ENCODE data around the gene SARDH. TPM values are rescaled to one million over a fixed set of nuclear protein-coding genes. Genes with fewer than 3 reads are reported as not detected.
"Not testable (repeated sequence)": the region's sequence is repeated elsewhere in the genome, so short reads cannot be mapped to it uniquely, and the experiment has no call there.

Gene SARDH
- total RNA-seq, 1 experiment from 2014 or later, result 0.66 TPM

- no peak for DNase-seq
- Histone ChIP-seq H3K4me3 (no peak overlapping the region), H3K9me3 (peaks cover 12% of the 10 kb centered on the region), H3K27me3 (no peaks in the 10 kb centered on the region), H3K36me3 (peaks cover 57% of the 10 kb centered on the region)
Observed at GRCh38 chr9:133767625-133768024, 29.5 kb upstream of the SARDH start.

GRCh38 chr9:133767008-133767407 is 28.9 kb upstream of the SARDH start:
- DNase-seq, result no peak
- Histone ChIP-seq H3K36me3 (peaks cover 57% of the 10 kb centered on the region), H3K9me3 (peaks cover 12% of the 10 kb centered on the region), H3K27me3 (no peaks in the 10 kb centered on the region), H3K4me3 (no peak overlapping the region)

GRCh38 chr9:133766234-133766633 is 28.1 kb upstream of the SARDH start:
- H3K36me3 ChIP-seq, result peaks cover 57% of the 10 kb centered on the region
- not testable (repeated sequence) for DNase-seq, H3K4me3 ChIP-seq, H3K27me3 ChIP-seq
- peaks cover 12% of the 10 kb centered on the region for H3K9me3 ChIP-seq

DNA sequence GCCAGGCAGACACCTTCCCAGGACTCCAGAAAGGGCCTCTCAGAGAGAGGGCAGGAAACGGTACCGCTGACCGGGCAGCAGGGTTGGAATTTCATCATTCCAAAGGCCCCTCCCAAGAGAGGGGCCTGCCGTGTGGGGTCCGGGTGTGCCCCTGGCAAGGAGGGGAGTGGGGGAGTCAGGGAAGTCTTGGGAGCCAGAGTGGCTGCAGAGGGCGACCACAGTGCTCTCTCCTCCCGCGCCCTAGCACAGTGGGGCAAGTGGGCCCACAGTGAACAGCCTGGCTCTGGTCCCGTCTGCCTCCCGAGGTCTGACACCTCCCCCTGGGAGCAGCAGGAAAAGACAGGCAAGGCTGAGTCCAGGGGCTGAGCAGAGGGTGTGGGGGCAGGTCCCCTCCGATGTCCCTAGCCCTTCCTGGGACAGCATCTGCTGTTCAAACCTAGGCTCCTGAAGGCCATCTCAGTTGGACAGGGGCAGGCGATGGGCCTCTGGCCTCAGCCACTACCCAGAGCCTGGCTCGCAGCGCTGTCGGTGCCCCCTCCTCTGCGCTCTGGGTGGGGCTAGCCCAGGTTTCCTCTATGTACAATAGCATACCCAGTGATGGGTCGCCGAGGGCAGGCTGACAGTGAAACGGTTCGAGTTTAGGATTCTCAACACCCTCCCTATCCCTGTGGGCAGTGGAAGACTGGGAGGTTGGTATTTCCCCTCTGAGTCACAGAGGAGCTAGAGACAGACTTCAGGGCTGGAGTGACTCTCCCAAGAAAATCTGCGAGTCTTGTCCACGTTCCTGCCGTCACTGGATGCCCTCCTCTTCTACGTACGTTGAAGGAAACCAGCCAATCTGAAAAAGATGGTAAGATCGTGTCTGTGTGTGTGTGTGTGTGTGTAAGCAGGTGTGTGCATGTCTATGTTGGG is 25.4 kb upstream of the SARDH start:
- peaks cover 12% of the 10 kb centered on the region for H3K9me3 ChIP-seq
- H3K27me3 ChIP-seq, result no peaks in the 10 kb centered on the region
- H3K4me3 ChIP-seq, result no peak overlapping the region
- DNase-seq, result no peak
- H3K36me3 ChIP-seq, result peaks cover 39% of the 10 kb centered on the region

DNA sequence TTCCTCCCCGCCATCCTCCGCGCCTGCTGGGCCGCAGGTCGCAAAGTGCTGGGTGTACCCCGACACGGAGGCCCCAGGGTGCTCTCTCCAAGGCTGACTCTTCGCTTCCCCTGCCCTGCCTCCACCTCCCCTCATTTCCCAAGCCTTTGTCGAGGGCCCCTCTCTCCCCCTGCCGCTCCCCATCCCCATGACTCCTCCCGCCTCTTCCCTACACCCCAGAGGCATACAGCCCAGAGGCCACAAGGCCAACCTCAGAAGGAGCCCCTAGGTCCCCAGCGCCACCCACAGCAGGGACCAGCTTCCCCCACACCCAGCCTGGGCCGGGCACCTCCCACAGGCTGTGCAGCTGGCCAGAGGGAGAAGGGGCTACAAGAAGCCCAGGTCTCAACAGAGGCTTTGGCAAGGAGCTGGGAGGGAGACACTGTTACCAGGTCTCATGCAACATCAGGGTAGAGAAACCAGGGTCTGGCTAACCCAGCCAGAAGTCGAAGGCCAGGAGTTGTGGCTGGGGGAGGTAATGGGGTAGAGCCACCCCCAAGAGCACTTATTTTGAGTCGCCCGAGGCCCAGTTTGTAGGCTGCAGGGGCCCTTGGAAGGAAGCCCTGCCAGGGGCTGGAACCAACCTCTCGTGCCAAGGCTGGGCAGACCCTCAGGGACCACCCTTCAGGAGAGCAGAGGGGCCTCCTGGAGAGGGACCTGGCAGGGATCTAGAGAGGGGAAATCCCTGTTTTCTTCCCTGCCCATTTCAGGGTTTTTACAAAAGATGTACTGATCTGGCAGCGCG is 24.5 kb upstream of the SARDH start:
- H3K4me3 ChIP-seq, result no peak overlapping the region
- no peak for DNase-seq
- H3K27me3 ChIP-seq, result no peaks in the 10 kb centered on the region
- H3K36me3 ChIP-seq, result peaks cover 31% of the 10 kb centered on the region
- H3K9me3 ChIP-seq, result peaks cover 8% of the 10 kb centered on the region

GRCh38 chr9:133761641-133762248 is 23.6 kb upstream of the SARDH start:
- no peaks in the 10 kb centered on the region for H3K27me3 ChIP-seq
- H3K4me3 ChIP-seq, result no peak overlapping the region
- DNase-seq, result no peak
- 0 out of 2 replicates have a peak, but pooled peaks cover under 1% of the 10 kb centered on the region for H3K9me3 ChIP-seq
- peaks cover 23% of the 10 kb centered on the region for H3K36me3 ChIP-seq

GRCh38 chr9:133760713-133761290 is 22.6 kb upstream of the SARDH start:
- Histone ChIP-seq H3K9me3 (no peaks in the 10 kb centered on the region), H3K27me3 (no peaks in the 10 kb centered on the region), H3K4me3 (no peak overlapping the region), H3K36me3 (peaks cover 17% of the 10 kb centered on the region; the same call in 1 of the 2 replicates)
- DNase-seq, result no peak

DNA sequence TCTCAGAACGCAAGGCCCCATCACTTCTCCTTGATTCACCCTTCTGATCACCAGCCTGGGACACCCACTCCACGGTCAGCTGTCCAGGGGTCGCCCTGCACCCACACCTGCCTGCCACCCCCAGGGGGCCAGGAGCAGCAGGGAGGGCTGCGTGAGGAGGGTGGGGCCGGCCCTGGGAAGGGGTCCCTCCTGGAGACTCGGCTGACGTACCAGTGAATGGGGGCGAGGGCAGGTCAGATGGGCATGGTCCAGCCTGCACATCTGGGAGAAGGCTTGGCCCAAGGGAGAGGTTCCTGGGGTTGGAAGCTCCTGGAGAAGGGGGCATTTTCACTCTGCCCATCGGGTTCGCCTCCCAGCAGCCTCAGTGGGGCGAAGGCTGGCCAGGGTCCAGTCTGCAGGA is 21.8 kb upstream of the SARDH start:
- Histone ChIP-seq H3K9me3 (no peaks in the 10 kb centered on the region), H3K27me3 (no peaks in the 10 kb centered on the region), H3K4me3 (no peak overlapping the region), H3K36me3 (peaks cover 13% of the 10 kb centered on the region; the same call in 1 of the 2 replicates)
- DNase-seq, result no peak

GRCh38 chr9:133759146-133759900 is 21.2 kb upstream of the SARDH start:
- Histone ChIP-seq H3K36me3 (peaks cover 9% of the 10 kb centered on the region; the same call in 1 of the 2 replicates), H3K27me3 (no peaks in the 10 kb centered on the region), H3K4me3 (no peak overlapping the region), H3K9me3 (no peaks in the 10 kb centered on the region)
- no peak for DNase-seq

GRCh38 chr9:133758228-133758627 is 20.1 kb upstream of the SARDH start:
- Histone ChIP-seq H3K4me3 (no peak overlapping the region), H3K27me3 (no peaks in the 10 kb centered on the region), H3K9me3 (no peaks in the 10 kb centered on the region), H3K36me3 (peaks cover 2% of the 10 kb centered on the region; the same call in 1 of the 2 replicates)
- DNase-seq, result no peak

- DNase-seq, result no peak
- no peaks in the 10 kb centered on the region for H3K27me3 ChIP-seq
- no peaks in the 10 kb centered on the region; the same call in 1 of the 2 replicates for H3K9me3 ChIP-seq
- no peak overlapping the region for H3K4me3 ChIP-seq
- no peaks in the 10 kb centered on the region for H3K36me3 ChIP-seq
Observed at GRCh38 chr9:133754688-133755227, 16.6 kb upstream of the SARDH start.

GRCh38 chr9:133754187-133754586 is 16.0 kb upstream of the SARDH start:
- Histone ChIP-seq H3K27me3 (no peaks in the 10 kb centered on the region), H3K9me3 (no peaks in the 10 kb centered on the region; the same call in 1 of the 2 replicates), H3K4me3 (no peak overlapping the region), H3K36me3 (no peaks in the 10 kb centered on the region)
- no peak for DNase-seq

DNA sequence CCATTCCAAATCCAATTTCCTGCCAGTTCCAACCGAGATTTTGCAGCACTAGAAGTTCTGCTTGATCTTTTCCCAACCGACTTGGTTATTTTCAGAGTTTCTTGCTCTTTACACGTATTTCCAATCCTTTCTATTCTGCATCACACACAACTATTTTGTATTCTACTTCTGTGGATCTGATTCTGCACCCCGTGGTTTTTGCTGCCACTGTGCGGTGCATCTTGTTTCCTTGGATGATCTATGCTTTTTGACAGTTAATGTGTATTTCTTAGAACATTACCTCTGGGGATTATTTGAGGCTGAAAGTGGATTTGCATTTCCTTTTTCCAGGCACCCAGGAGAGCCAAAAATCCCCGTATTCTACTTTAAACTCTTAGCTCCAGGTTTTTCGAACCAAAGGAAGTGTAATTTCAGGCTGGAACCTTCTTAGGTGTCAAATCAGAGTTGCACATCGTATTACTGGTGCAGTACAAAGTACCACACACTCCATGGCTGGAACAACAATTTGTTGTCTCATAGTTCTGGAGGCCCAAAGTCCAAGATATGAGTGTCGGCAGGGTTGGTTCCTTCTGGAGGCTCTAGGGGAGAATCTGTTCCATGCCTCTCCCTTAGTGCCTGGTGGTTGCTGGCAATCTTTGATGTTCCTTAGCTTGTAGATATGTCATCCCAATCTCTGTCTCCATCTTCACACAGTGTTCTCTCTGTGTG is 14.7 kb upstream of the SARDH start:
- Histone ChIP-seq H3K9me3 (peaks cover 6% of the 10 kb centered on the region; the same call in 1 of the 2 replicates), H3K36me3 (no peaks in the 10 kb centered on the region), H3K27me3 (no peaks in the 10 kb centered on the region), H3K4me3 (no peak overlapping the region)
- no peak for DNase-seq

DNA sequence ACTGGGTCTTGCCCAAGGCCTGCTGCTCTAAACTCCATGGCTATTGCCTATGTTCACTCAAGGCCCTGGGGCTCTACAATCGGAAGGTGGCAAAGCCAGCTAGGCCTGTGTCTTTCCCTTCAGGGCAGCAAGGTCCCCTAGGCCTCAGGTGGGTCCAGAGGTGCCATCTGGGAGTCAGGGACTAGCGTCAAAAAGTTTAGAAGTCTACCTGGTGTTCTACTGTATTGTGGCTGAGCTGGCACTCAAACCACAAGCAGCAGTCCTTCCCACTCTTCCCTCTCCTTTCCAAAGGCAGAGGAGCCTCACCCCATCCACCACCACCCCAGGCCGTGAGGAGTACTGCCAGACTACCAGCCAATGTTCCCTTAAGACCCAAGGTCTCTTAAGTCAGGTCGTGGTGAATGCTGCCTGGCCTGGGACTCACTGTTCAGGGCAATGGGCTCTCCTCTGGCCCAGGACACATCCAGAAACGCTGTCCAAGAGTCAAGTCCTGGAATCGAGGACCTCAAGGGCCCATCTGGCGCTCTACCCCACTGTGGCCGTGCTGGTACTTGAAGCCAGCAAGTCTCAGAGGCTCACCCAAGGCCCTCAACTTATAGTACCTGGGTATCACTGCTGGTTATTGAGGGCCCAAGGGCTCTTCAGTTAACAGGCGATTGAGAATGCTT is 13.0 kb upstream of the SARDH start:
- no peak overlapping the region for H3K4me3 ChIP-seq
- no peak for DNase-seq
- H3K36me3 ChIP-seq, result no peaks in the 10 kb centered on the region
- H3K9me3 ChIP-seq, result peaks cover 12% of the 10 kb centered on the region
- H3K27me3 ChIP-seq, result no peaks in the 10 kb centered on the region

DNA sequence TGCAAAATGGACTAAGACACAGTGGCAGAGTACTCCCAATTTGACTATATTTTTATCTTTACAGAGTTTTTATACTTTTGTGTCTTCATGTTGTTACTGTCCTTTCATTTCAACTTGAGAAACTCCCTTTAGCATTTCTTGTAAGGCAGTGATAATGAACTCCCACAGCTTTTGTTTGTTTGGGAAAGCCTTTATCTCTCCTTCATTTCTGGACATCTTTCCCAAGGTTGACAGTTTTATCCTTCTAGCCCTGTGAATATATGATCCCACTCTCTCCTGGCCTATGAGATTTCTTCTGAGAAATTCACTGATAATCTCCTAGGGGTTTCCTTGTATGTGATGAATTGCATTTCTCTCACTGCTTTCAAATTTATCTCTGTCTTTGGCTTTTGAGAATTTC is 9.2 kb upstream of the SARDH start:
- no peak for DNase-seq
- Histone ChIP-seq H3K9me3 (peaks cover 13% of the 10 kb centered on the region), H3K4me3 (no peak overlapping the region), H3K27me3 (peaks cover 9% of the 10 kb centered on the region; the same call in 1 of the 2 replicates), H3K36me3 (no peaks in the 10 kb centered on the region)
